GM10248 (cell line): ENCODE results near the gene TGFBR3.

ENCODE experiments used
- CTCF ChIA-PET: fragments of 300-600 bp; sonication (Branson Sonifier 250); formaldehyde crosslinking; extraction: SDS; loops from one replicate; lab custom pipeline; 2021; ENCODE audit warnings: antibody characterized with exemption; lab: Yijun Ruan, JAX
- POLR2A ChIA-PET: fragments of 350-650 bp; sonication (Branson Sonifier 250); formaldehyde crosslinking; extraction: SDS; loops from one replicate; lab custom pipeline; 2020; ENCODE audit warnings: antibody characterized with exemption; lab: Yijun Ruan, JAX
- DNase-seq: peaks from one replicate; pipeline ENCODE4 v3.0.0; 2012; ENCODE audit errors: extremely low spot score
- CTCF ChIP-seq: IDR thresholded peaks from 2 replicates; pipeline ENCODE4 v1.5.1; 2012; ENCODE audit warnings: mild to moderate bottlenecking, low read depth; ENCODE audit errors: extremely low read depth, missing control alignments, control extremely low read depth

Gene TGFBR3

DNA sequence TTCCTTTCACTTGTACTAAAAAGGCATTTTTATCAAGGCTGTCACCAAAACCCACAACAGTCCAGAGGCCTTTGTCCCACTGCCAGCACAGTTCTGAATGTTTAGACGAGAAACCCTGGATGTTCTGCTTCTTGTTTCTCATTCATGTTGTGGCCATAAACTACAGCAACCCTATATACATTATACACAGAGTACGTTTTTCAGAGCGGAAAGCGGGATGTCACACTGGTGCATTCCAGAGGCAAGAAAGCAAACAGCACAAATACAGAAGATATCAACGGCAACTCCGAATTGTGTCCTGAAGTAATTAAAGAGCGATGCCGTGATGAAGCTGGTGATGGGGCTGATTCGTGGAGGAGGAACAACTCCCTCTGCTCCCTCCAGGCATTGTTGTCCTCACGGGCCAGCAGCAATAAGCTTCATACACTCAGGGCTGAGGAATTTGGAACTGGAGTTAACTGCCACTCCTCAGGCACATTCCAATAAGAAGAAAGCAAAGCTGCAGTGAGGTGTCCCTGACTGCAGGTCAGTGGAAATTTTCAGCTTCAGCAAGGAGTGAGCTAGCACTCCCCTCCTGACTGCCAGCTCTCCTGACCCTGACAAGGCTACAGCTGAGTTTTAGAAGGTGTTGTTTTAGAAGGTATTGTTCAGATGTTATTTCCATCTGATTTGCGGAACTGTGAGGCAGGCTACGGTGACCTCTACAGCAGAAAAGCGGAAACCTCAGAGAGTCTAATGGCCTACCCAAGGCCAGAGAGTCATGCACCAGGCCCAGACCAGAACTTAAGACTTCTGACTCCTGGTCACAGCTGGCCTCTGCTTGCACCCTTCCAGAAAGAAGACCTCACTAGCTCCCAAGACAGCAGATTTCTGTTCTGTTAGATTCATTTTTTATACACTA is 149.0 kb downstream of the TGFBR3 start:
- DNase-seq = no peak
- CTCF ChIA-PET = interaction anchor here (0.6 to 2.0 kb wide), 6 partner anchors 12 to 22 kb away, joined by 3 to 7 read pairs (median 4); no protein-coding TSS in a partner anchor
- POLR2A ChIA-PET = no interaction called here

DNA sequence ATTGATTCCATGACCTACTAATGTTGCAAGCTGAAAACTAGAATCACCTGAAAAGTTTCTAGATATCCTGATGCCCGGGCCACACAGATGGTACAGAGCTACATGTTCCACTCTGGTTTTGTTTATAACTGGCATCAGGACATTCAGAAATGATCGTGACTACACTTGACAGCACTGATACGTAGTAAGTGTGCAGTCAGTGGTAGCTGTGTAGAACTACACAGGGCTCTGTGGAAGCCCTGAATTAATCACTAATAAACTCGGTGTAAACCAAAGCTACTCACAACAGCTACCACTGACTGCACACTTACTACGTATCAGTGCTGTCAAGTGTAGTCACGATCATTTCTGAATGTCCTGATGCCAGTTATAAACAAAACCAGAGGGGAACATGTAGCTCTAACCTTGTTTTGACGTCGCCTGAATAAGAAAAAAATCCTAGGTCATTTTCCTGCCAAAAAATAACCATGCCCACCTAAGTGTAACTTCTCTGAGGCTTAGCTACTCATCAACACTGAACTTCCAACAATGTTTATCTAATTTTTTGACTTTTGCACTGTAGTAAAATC is 149.7 kb downstream of the TGFBR3 start:
- DNase-seq = no peak
- ChIA-PET POLR2A (no interaction called here), CTCF (interaction anchor here (0.6 to 2.0 kb wide), 4 partner anchors 12 to 23 kb away, joined by 3 to 7 read pairs (median 5); no protein-coding TSS in a partner anchor)
- TF ChIP-seq CTCF = no peak

More for the DNA sequence above, 149.0 kb downstream of the TGFBR3 start:
- no peak for TF ChIP-seq CTCF

- ChIA-PET CTCF (interaction anchor here (2.0 kb wide), 2 partner anchors 13 to 24 kb away, joined by 6 to 7 read pairs; no protein-coding TSS in a partner anchor), POLR2A (no interaction called here)
- no peak for DNase-seq
- no peak for TF ChIP-seq CTCF
Observed at GRCh38 chr1:91735266-91735845, 150.6 kb downstream of the TGFBR3 start.

DNA sequence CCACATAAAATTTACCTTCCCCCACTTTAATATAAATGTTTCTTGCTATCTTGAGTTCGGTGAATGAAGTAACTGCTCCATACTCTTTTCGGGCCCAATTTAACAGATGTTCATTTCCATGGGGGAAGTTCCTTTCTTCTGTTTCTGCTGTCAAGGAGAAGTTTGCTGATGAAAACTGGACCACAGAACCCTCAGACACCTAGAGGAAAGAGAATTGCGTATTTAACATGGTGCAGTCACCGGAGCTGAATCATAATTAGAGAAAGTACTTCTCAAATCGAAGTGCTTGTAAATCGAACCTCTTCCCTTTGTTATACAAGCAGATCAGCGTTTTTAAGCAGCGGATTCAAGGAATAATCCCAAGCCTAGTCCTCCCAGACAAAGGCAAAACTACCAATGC is 151.2 kb downstream of the TGFBR3 start:
- DNase-seq = no peak
- POLR2A ChIA-PET = no interaction called here
- no peak for TF ChIP-seq CTCF
- CTCF ChIA-PET = no interaction called here

DNA sequence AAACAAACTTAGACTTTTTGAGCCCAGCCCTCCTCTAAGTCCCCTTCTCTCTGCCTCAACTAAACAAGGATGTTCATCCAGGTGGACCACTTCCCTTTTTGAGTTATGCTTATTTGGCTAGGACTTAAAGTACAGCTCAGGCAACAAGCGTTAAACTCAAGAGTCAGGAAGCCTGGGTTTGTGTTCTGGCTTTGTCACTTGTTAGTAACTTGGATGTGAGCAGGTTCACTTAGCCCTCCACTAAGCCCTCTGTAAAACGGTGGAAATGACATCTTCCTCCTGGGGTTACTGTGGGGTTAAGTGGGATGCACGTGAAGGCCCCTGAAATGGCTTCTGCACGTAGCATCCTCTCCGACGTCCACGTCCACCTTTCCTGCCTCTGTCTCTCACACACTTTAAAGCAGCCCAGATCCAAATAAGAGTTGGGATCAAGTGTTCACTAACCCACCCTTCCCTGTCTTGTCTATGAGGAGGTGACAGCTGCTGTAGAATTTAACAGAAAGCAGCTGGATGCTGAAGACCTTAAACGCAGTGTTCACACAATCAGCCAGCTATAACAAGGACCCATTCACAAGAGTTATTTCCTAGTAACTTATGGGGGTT is 152.7 kb downstream of the TGFBR3 start:
- no peak for DNase-seq
- no peak for TF ChIP-seq CTCF
- POLR2A ChIA-PET = no interaction called here
- CTCF ChIA-PET = interaction anchor here (0.8 to 1.3 kb wide), 5 partner anchors 9 to 27 kb away, joined by 3 to 5 read pairs (median 4); no protein-coding TSS in a partner anchor
